SK-N-SH (cell line): ENCODE data around the gene TRIM73.
"Not testable (repeated sequence)": the region's sequence is repeated elsewhere in the genome, so short reads cannot be mapped to it uniquely, and the experiment has no call there.

Source experiments
- CHD2 ChIP-seq: fragments of 150-350 bp; IDR thresholded peaks from 2 replicates; pipeline ENCODE4 v1.6.1; 2018; ENCODE audit warnings: low read length; ENCODE audit not compliant: partially characterized antibody
- CTCF ChIP-seq: fragments of 200-600 bp; sonication (generic); IDR thresholded peaks from 2 replicates; pipeline ENCODE4 v1.6.1; 2017; ENCODE audit warnings: antibody characterized with exemption, mild to moderate bottlenecking, moderate library complexity
- EP300 ChIP-seq, 2 experiments: IDR thresholded peaks; 2 replicates each; pipeline versions ENCODE4 v1.4.0 to v1.6.1; 2012; ENCODE audit warnings: borderline replicate concordance in 1 of 2, low read depth in 1 of 2, low read length in 1 of 2
- FOXM1 ChIP-seq: IDR thresholded peaks from 2 replicates; pipeline ENCODE4 v1.4.0; 2012; ENCODE audit warnings: low read depth, mild to moderate bottlenecking
- GABPA ChIP-seq: IDR thresholded peaks from 2 replicates; pipeline ENCODE4 v1.4.0; 2012; ENCODE audit warnings: low read depth, mild to moderate bottlenecking
- POLR2AphosphoS5 ChIP-seq: IDR thresholded peaks from 2 replicates; pipeline ENCODE4 v1.6.1; 2012; ENCODE audit warnings: low read depth, low read length
- RCOR1 ChIP-seq: fragments of 150-350 bp; IDR thresholded peaks from 2 replicates; pipeline ENCODE4 v1.6.1; 2017; ENCODE audit warnings: antibody characterized with exemption, low read length
- RFX5 ChIP-seq: IDR thresholded peaks from 2 replicates; pipeline ENCODE4 v1.6.1; 2012; ENCODE audit warnings: mild to moderate bottlenecking, improper control_type of control experiment, low read length
- TEAD4 ChIP-seq: IDR thresholded peaks from 2 replicates; pipeline ENCODE4 v1.4.0; 2012; ENCODE audit warnings: mild to moderate bottlenecking, borderline replicate concordance; ENCODE audit not compliant: insufficient read depth
- USF2 ChIP-seq: fragments of 150-350 bp; IDR thresholded peaks from 2 replicates; pipeline ENCODE4 v1.6.1; 2017; ENCODE audit warnings: antibody characterized with exemption, low read length, low read depth, borderline replicate concordance
- ZBTB33 ChIP-seq: IDR thresholded peaks from 2 replicates; pipeline ENCODE4 v1.4.0; 2012; ENCODE audit warnings: low read depth, borderline replicate concordance
- TF ChIP-seq, protein P1 (sequence below): IDR thresholded peaks from 2 replicates; pipeline ENCODE4 v1.4.0; 2012; ENCODE audit warnings: low read depth

DNA sequence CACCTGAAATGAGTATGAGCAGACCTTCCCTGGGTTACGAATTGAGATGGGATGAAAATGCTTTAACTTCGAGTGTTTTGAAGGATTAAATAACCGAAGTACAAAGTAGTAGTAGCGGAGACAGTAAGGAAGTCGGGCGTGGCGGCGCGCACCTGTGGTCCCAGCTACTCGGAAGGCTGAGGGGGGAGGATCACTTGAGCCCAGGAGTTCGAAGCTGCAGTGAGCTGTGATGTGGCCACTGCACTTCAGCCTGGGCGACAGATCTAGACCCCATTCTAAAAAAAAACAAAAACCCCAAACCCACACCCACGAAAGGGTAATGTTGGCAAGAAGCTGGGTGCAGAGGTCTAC, 15.4 kb downstream of the TRIM73 start:
- not testable (repeated sequence) for TF ChIP-seq CTCF; POLR2AphosphoS5; EP300 (IDR thresholded peaks at IDR 0.05; ENCODE audit: borderline replicate concordance in 1 of 2, low read depth in 1 of 2, low read length in 1 of 2); CHD2; FOXM1; RFX5; RCOR1; ZBTB33; GABPA; TEAD4; USF2
- TF ChIP-seq, protein P1, sequence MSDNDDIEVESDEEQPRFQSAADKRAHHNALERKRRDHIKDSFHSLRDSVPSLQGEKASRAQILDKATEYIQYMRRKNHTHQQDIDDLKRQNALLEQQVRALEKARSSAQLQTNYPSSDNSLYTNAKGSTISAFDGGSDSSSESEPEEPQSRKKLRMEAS: not testable (repeated sequence)
